GM18951 (cell line): ENCODE measurements around the gene ABL2.
"Not testable (repeated sequence)": the region's sequence is repeated elsewhere in the genome, so short reads cannot be mapped to it uniquely, and the experiment has no call there.

Experiments used
- POLR2A ChIP-seq: IDR thresholded peaks from 4 replicates; pipeline ENCODE4 v1.6.1; 2011; ENCODE audit warnings: mild to moderate bottlenecking; ENCODE audit not compliant: insufficient read length, insufficient read depth; ENCODE audit errors: extremely low read depth
- in situ Hi-C: fragments of 300-500 bp; cut with MboI; formaldehyde crosslinking; loops from one replicate; pipeline ENCODE4 v1.12.0; 2022; ENCODE audit warnings: low sequenced_read_pairs, mixed read lengths, inconsistent platforms; ENCODE audit not compliant: unreplicated experiment

The ABL2 gene

DNA sequence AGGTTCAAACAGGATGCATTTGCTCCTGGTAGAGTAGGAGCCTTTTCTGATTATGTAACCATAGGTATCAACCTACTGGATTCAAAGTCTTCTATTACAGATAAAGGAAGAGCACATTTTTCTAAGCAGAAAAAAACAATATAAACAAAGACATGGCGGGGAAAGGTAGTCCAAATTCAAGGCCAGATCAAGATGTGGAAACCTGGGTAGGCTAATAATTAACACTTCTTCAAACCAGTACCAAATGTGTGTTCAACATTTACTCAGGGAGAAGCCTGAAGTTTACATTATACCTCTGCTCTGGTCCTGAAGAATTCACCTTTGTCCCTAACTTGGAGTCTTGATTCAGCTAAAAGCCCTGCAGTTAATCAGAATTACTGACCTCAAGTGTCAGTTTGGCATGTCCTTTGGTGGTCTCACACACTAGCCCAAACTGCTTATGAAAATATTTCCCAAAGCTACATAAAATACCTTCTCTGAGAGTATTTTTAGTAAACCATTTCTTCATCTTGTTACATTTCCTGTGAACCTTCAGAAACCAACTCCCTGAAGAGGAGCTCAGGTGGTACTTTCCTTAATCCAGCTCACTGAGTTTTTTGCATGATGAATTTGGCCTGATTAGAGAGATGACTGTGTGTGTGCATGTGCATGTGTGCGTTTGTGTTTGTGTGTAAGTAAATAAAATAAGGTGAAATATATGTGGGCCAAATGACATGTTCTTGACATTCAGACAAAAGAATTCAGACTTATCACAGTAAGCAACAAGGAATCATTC lies 77.4 kb downstream of the ABL2 start:
- TF ChIP-seq POLR2A: no peak
- in situ Hi-C loops: no loop called here

- in situ Hi-C loops: no loop called here
- TF ChIP-seq POLR2A: no peak
These were observed 82.6 kb downstream of the ABL2 start for GRCh38 chr1:179146911-179147310.

DNA sequence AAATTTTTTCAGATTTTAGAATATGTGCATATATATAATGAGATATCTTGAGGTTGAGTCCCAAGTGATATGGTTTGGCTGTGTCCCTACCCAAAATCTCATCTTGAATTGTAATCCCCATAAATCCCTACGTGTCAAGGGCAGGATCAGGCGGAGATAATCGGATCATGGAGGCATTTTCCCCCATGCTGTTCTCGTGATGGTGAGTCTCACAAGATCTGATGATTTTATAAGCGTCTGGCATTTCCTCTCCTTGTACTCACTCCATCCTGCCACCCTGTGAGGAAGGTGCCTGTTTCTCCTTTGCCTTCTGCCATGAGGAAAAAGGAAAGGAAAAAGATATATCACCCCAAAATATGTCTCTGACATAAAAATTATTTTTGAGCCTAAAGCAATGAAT lies 83.0 kb downstream of the ABL2 start:
- in situ Hi-C loops: no loop called here
- TF ChIP-seq POLR2A: no peak

DNA sequence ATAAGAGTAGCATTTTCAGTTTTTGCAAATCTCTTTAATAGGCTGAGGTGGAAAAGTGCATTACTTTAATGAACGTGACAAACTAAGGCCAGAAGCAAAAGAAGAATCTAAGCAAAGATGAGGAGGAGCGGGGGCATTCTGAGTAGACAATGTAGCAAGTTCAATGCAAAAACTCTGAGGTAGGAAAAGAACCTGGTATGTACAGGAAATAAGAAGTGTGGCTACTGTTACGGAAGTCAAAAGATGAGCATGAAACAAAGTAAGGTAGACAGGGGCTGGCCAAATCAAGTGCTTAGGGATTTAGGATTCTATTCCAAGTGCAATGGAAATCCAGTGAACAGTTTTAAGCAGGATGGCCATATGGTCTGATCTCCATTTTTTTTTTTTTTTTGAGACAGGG lies 84.0 kb downstream of the ABL2 start:
- TF ChIP-seq POLR2A: no peak
- in situ Hi-C loops: no loop called here

DNA sequence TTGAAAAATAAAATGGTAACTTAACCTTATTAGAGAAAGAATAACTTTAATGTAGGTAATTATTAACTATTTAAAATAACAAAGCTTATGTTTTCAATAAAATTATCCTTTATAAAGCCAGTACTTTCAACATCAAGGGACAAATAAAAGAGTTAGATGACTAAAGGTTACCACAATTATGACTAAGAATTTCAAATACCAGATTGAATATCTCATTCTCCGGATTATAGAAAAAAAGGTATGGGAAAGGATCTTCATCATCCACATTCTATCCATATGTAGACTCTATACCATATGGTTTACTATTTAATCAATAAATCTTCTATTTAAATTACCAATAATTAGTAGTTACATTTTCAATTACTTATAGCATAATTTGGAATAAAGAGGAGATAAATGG lies 84.9 kb downstream of the ABL2 start:
- TF ChIP-seq POLR2A: no peak
- in situ Hi-C loops: no loop called here

GRCh38 chr1:179143322-179143721 lies 86.2 kb downstream of the ABL2 start:
- in situ Hi-C loops: no loop called here
- TF ChIP-seq POLR2A: no peak

GRCh38 chr1:179142889-179143299 lies 86.6 kb downstream of the ABL2 start:
- in situ Hi-C loops: no loop called here
- TF ChIP-seq POLR2A: no peak

- no peak for TF ChIP-seq POLR2A
- in situ Hi-C loops: no loop called here
These were observed 87.8 kb downstream of the ABL2 start for GRCh38 chr1:179141592-179142251.

- in situ Hi-C loops: not testable (repeated sequence)
These were observed 90.7 kb downstream of the ABL2 start for GRCh38 chr1:179138755-179139154.

GRCh38 chr1:179137617-179138255 lies 91.7 kb downstream of the ABL2 start:
- TF ChIP-seq POLR2A: no peak
- in situ Hi-C loops: no loop called here

DNA sequence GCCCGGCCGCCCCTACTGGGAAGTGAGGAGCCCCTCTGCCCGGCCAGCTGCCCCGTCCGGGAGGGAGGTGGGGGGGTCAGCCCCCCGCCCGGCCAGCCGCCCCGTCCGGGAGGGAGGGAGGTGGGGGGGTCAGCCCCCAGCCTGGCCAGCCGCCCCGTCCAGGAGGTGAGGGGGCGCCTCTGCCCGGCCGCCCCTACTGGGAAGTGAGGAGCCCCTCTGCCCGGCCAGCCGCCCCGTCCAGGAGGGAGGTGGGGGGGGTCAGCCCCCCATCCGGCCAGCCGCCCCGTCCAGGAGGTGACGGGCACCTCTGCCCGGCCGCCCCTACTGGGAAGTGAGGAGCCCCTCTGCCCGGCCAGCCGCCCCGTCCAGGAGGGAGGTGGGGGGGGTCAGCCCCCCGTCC lies 93.8 kb downstream of the ABL2 start:
- in situ Hi-C loops: not testable (repeated sequence)

- in situ Hi-C loops: not testable (repeated sequence)
These were observed 94.3 kb downstream of the ABL2 start for GRCh38 chr1:179135168-179135567.

DNA sequence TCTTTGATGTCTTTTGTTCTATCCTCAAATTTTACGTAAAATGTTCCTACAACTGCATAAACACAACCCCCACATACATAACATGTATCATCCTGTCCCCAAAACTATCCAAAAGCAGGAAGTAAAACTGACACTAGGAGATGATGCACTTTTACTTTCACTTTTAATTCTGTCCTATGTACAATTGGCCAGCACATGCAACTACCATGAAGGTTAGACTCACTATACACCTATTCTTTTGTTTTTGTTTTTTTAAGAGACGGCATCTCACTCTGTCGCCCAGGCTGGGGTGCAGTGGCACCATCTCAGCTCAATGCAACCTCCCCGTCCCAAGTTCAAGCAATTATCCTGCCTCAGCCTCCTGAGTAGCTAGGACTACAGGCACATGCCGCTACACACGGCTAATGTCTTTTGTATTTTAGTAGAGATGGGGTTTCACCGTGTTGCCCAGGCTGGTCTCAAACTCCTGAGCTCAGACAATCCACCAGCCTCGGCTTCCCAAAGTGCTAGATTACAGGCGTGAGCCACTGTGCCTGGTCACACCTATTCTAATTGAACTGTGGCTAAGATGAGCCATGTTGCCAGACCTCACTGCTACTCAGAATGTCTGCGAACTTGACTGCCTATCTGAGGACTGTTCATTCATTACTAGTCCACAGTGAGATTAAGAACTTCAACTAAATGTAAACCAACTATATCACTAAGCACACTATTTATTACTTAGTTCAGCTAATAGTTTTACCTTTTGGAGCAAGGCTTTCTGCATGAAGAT lies 99.6 kb downstream of the ABL2 start:
- TF ChIP-seq POLR2A: no peak

More for the DNA sequence above, 99.6 kb downstream of the ABL2 start:
- in situ Hi-C loops: no loop called here
